HCT116 (cell line): Measurements from ENCODE around the gene PPP2R5B. TPM values are rescaled to one million over a fixed set of nuclear protein-coding genes. Genes with fewer than 3 reads are reported as not detected.

Experiments
- ATAC-seq: fragments of 200-7000 bp; cut with Tn5 transposase; 2 replicates; pipeline ENCODE4 v1.9.1; 2020; ENCODE audit warnings: mild to moderate bottlenecking, moderate library complexity
- BruUV-seq: library from RNA; stranded (reverse); fragments of 400-500 nt; replicated peaks from 2 replicates; lab custom pipeline; 2021; lab: Mats Ljungman, UMichigan
- CTCF ChIA-PET: fragments of 300-600 bp; sonication (Branson Sonifier 250); formaldehyde crosslinking; loops from one replicate; lab custom pipeline; 2021; ENCODE audit warnings: antibody characterized with exemption; lab: Charles Lee
- POLR2A ChIA-PET: fragments of 300-600, 350-600 bp; sonication (Branson Sonifier 250); formaldehyde crosslinking; loops from one replicate; lab custom pipeline; 2021; ENCODE audit warnings: antibody characterized with exemption; lab: Charles Lee
- RAD21 ChIA-PET, 2 experiments: fragments of 300-600 bp; sonication (Branson Sonifier 250); formaldehyde crosslinking; loops; one replicate each; lab custom pipeline; 2023; ENCODE audit warnings: low total read pairs in 2 of 2; ENCODE audit not compliant: uncharacterized antibody in 2 of 2, unreplicated experiment in 2 of 2, low non-redundant PET in 1 of 2; lab: Charles Lee
- DNase-seq: peaks from one replicate; pipeline ENCODE4 v3.0.0-alpha.2; 2010; ENCODE audit warnings: low read depth, low spot score
- H2AFZ ChIP-seq: fragments of 200-600 bp; shearing (Covaris generic), sonication (generic); 2 replicates; pipeline ENCODE4 v1.6.1; 2017; ENCODE audit warnings: low read depth, mixed run types, mixed read lengths, antibody characterized with exemption, low read length; ENCODE audit not compliant: poor library complexity, severe bottlenecking
- H3K27ac ChIP-seq: 2 replicates; pipeline ENCODE4 v1.5.1; 2012; ENCODE audit warnings: low read depth, low read length
- H3K27me3 ChIP-seq: fragments of 200-600 bp; sonication (generic); 2 replicates; pipeline ENCODE4 v1.6.1; 2016; ENCODE audit warnings: mixed run types, low read length, mixed read lengths; ENCODE audit not compliant: insufficient read depth
- H3K36me3 ChIP-seq, 2 experiments: fragments of 200-500 bp in 1 of 2; fragments of 200-600 bp in 1 of 2; sonication (Bioruptor generic) in 1 of 2; sonication (generic) in 1 of 2; 2 replicates each; pipeline versions ENCODE4 v1.5.1 to v1.6.1; 2014 to 2016; ENCODE audit warnings: low read length in 2 of 2, inconsistent platforms in 1 of 2, mixed read lengths in 1 of 2, mixed run types in 1 of 2; ENCODE audit not compliant: insufficient read depth in 2 of 2, control insufficient read depth in 1 of 2
- H3K4me1 ChIP-seq, 2 experiments: fragments of 200-600 bp in 1 of 2; sonication (generic) in 1 of 2; 2 replicates each; pipeline versions ENCODE4 v1.5.1 to v1.6.1; 2012 to 2017; ENCODE audit warnings: low read length in 2 of 2, inconsistent platforms in 1 of 2, mild to moderate bottlenecking in 1 of 2, mixed read lengths in 1 of 2, mixed run types in 1 of 2, moderate library complexity in 1 of 2; ENCODE audit not compliant: insufficient read depth in 2 of 2, control insufficient read depth in 1 of 2
- H3K4me2 ChIP-seq: fragments of 200-600 bp; sonication (generic); 2 replicates; pipeline ENCODE4 v1.6.1; 2017; ENCODE audit warnings: mixed run types, low read length, mixed read lengths
- H3K4me3 ChIP-seq, 2 experiments: fragments of 200-600 bp in 1 of 2; sonication (generic) in 1 of 2; replicated peaks in 1 of 2; 2 replicates each; pipeline ENCODE4 v1.5.1; 2011 to 2016; ENCODE audit warnings: low read length in 2 of 2, control low read depth in 1 of 2, low read depth in 1 of 2, mild to moderate bottlenecking in 1 of 2, mixed read lengths in 1 of 2, mixed run types in 1 of 2
- H3K79me2 ChIP-seq: fragments of 200-600 bp; sonication (generic); 2 replicates; pipeline ENCODE4 v1.6.1; 2017; ENCODE audit warnings: mild to moderate bottlenecking, mixed run types, low read length, moderate library complexity, mixed read lengths; ENCODE audit not compliant: insufficient read depth
- H3K9ac ChIP-seq: fragments of 200-600 bp; sonication (generic); 2 replicates; pipeline ENCODE4 v1.6.1; 2016; ENCODE audit warnings: low read length, mixed read lengths
- H3K9me2 ChIP-seq: fragments of 200-600 bp; sonication (generic), shearing (Covaris generic); 2 replicates; pipeline ENCODE4 v1.6.1; 2017; ENCODE audit warnings: mixed run types, mild to moderate bottlenecking, moderate library complexity; ENCODE audit not compliant: insufficient read depth
- H3K9me3 ChIP-seq, 2 experiments: fragments of 200-500 bp in 1 of 2; fragments of 200-600 bp in 1 of 2; sonication (Bioruptor generic) in 1 of 2; sonication (generic) in 1 of 2; 2 replicates each; pipeline ENCODE4 v1.6.1; 2014 to 2017; ENCODE audit warnings: low read length in 2 of 2, mixed read lengths in 2 of 2, inconsistent platforms in 1 of 2, low read depth in 1 of 2, mild to moderate bottlenecking in 1 of 2, mixed run types in 1 of 2, moderate library complexity in 1 of 2; ENCODE audit not compliant: control insufficient read depth in 1 of 2, insufficient read depth in 1 of 2
- H4K20me1 ChIP-seq: fragments of 200-600 bp; sonication (generic), shearing (Covaris generic); 2 replicates; pipeline ENCODE4 v1.6.1; 2017; ENCODE audit warnings: mixed run types, mild to moderate bottlenecking, moderate library complexity; ENCODE audit not compliant: insufficient read depth
- CBX3 ChIP-seq: IDR thresholded peaks from 2 replicates; pipeline ENCODE4 v1.6.1; 2012; ENCODE audit warnings: low read depth
- CEBPB ChIP-seq: IDR thresholded peaks from 2 replicates; pipeline ENCODE4 v1.6.1; 2012; ENCODE audit warnings: low read depth
- EZH2phosphoT487 ChIP-seq: fragments of 200-600 bp; IDR thresholded peaks from 2 replicates; pipeline ENCODE4 v1.6.1; 2018; ENCODE audit warnings: antibody characterized with exemption, borderline replicate concordance
- FOSL1 ChIP-seq: IDR thresholded peaks from 2 replicates; pipeline ENCODE4 v1.6.1; 2012; ENCODE audit warnings: low read depth
- JUND ChIP-seq: IDR thresholded peaks from 2 replicates; pipeline ENCODE4 v1.6.1; 2012
- POLR2A ChIP-seq: IDR thresholded peaks from 2 replicates; pipeline ENCODE4 v1.7.0; 2011; ENCODE audit warnings: borderline replicate concordance; ENCODE audit not compliant: insufficient read depth, insufficient read length; ENCODE audit errors: extremely low read depth
- RAD21 ChIP-seq: IDR thresholded peaks from 2 replicates; pipeline ENCODE4 v1.6.1; 2012; ENCODE audit warnings: low read depth, mild to moderate bottlenecking
- SP1 ChIP-seq: IDR thresholded peaks from 2 replicates; pipeline ENCODE4 v1.6.1; 2012; ENCODE audit warnings: low read depth
- SRF ChIP-seq: IDR thresholded peaks from 2 replicates; pipeline ENCODE4 v1.6.1; 2012; ENCODE audit warnings: low read depth
- YY1 ChIP-seq: IDR thresholded peaks from 2 replicates; pipeline ENCODE4 v1.6.1; 2011; ENCODE audit warnings: low read length, low read depth, moderate library complexity, mild to moderate bottlenecking; ENCODE audit not compliant: insufficient replicate concordance; ENCODE audit errors: extremely low read depth
- ZFX ChIP-seq: fragments of 450-650 bp; IDR thresholded peaks from 2 replicates; pipeline ENCODE4 v1.6.1; 2017
- intact Hi-C: fragments of 100-400 bp; cut with micrococcal nuclease; formaldehyde crosslinking; loops from 2 replicates; pipeline ENCODE4 v1.10.0; 2022
- total RNA-seq: library from RNA; stranded (reverse); gene quantifications from one replicate; pipeline ENCODE4 v1.2.1, GENCODE V29; 2021; ENCODE audit not compliant: unreplicated experiment
- TF ChIP-seq, protein P1 (sequence below): IDR thresholded peaks from 2 replicates; pipeline ENCODE4 v1.6.1; 2012; ENCODE audit warnings: low read depth
- TF ChIP-seq, protein P2 (sequence below): IDR thresholded peaks from 2 replicates; pipeline ENCODE4 v1.6.1; 2012
- TF ChIP-seq, protein P3 (sequence below), 3 experiments: fragments of 200-600 bp in 1 of 3; sonication (generic) in 1 of 3; IDR thresholded peaks in 2 of 3; conservative IDR thresholded peaks in 1 of 3; 2 replicates each; pipeline ENCODE4 v1.5.1; 2012 to 2017; ENCODE audit warnings: low read depth in 2 of 3, low read length in 2 of 3, antibody characterized with exemption in 1 of 3, borderline replicate concordance in 1 of 3, control low read depth in 1 of 3, mild to moderate bottlenecking in 1 of 3, mixed read lengths in 1 of 3, mixed run types in 1 of 3, moderate library complexity in 1 of 3; ENCODE audit not compliant: insufficient read depth in 1 of 3

The PPP2R5B gene
- total RNA-seq, 1 experiment from 2014 or later = 10.9 TPM

DNA sequence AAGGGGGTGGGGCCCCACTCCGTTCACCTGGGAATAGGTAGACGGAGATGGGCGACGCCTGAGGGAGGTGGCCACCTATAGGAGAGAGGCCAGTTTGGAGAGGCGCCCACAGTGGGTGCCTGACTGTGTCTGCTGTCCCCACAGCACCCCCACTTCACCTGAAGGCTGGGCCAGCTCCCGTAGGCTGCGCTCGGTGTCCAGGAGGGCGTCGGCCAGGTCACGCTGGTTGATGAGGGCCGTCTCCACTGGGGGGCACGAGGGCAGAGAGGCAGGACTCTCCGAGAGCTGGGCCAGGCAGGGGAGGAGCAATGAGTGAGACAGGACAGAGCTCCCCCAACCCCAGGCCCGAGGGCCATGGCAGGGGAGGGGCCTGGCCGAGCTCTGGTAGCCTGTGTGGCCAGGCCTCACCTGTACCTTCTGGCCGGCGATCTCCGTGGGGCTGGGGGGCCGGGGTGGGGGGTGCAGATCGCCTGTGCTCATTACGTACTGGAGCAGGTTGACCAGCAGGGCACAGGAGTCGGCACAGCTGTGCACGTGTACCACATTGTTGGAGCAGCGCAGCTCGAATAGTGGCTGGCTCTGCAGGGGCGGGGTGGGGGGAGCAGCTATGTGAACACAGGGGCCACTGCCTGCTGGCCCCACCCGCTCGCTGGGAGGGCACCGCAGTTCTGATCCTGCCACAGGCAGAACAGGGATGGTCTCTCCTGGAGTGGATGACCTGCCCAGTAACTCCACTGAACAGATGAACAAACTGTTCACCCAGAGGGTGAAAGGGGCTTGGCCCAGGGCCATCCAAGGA lies 22.2 kb upstream of the PPP2R5B start (continued):
- TF ChIP-seq, protein P1, sequence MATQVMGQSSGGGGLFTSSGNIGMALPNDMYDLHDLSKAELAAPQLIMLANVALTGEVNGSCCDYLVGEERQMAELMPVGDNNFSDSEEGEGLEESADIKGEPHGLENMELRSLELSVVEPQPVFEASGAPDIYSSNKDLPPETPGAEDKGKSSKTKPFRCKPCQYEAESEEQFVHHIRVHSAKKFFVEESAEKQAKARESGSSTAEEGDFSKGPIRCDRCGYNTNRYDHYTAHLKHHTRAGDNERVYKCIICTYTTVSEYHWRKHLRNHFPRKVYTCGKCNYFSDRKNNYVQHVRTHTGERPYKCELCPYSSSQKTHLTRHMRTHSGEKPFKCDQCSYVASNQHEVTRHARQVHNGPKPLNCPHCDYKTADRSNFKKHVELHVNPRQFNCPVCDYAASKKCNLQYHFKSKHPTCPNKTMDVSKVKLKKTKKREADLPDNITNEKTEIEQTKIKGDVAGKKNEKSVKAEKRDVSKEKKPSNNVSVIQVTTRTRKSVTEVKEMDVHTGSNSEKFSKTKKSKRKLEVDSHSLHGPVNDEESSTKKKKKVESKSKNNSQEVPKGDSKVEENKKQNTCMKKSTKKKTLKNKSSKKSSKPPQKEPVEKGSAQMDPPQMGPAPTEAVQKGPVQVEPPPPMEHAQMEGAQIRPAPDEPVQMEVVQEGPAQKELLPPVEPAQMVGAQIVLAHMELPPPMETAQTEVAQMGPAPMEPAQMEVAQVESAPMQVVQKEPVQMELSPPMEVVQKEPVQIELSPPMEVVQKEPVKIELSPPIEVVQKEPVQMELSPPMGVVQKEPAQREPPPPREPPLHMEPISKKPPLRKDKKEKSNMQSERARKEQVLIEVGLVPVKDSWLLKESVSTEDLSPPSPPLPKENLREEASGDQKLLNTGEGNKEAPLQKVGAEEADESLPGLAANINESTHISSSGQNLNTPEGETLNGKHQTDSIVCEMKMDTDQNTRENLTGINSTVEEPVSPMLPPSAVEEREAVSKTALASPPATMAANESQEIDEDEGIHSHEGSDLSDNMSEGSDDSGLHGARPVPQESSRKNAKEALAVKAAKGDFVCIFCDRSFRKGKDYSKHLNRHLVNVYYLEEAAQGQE = no peak
- TF ChIP-seq, protein P2, sequence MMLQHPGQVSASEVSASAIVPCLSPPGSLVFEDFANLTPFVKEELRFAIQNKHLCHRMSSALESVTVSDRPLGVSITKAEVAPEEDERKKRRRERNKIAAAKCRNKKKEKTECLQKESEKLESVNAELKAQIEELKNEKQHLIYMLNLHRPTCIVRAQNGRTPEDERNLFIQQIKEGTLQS = no peak
- no peak for TF ChIP-seq EZH2phosphoT487

DNA sequence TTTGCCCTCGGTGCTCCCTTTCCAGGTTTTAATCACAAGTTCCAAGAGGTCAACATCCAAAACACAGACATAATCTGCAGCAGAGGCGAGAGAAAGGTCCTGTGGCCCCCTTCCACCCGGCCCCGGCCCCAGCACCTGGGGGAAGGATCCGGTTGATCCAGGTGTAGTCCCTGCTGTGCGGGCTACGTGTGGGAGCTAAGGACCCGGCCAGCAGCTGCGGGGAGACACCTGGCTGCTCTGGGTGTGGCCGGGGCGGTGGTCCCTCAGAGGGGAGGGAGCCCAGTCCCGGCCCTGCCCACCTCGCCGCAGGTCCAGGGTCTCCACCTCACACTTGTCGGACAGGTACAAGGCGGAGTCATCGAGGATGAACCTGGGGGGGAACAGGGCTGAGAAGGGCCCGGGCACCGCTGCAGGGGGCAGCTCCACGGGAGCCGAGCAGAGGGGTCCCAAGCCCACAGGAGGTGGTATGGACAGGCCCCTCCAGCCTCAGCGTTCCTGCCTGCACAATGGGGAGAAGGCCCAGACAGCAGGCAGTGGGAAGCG lies 21.1 kb upstream of the PPP2R5B start:
- H3K27me3 ChIP-seq = no peaks in the 10 kb centered on the region
- no peaks in the 10 kb centered on the region for H4K20me1 ChIP-seq
- DNase-seq (no peak), ATAC-seq (no peak)
- H3K4me2 ChIP-seq = no peak overlapping the region
- no peak overlapping the region for H2AFZ ChIP-seq
- H3K36me3 ChIP-seq = no peaks in the 10 kb centered on the region; a peak in 1 of 4 replicates
- no peaks in the 10 kb centered on the region for H3K79me2 ChIP-seq
- no peaks in the 10 kb centered on the region for H3K9me3 ChIP-seq
- TF ChIP-seq JUND = no peak
- no peak for TF ChIP-seq RAD21
- TF ChIP-seq SP1 = no peak
- no peak for TF ChIP-seq POLR2A
- no peak for TF ChIP-seq CBX3
- TF ChIP-seq CEBPB = no peak
- TF ChIP-seq YY1 = no peak
- TF ChIP-seq, protein P3, sequence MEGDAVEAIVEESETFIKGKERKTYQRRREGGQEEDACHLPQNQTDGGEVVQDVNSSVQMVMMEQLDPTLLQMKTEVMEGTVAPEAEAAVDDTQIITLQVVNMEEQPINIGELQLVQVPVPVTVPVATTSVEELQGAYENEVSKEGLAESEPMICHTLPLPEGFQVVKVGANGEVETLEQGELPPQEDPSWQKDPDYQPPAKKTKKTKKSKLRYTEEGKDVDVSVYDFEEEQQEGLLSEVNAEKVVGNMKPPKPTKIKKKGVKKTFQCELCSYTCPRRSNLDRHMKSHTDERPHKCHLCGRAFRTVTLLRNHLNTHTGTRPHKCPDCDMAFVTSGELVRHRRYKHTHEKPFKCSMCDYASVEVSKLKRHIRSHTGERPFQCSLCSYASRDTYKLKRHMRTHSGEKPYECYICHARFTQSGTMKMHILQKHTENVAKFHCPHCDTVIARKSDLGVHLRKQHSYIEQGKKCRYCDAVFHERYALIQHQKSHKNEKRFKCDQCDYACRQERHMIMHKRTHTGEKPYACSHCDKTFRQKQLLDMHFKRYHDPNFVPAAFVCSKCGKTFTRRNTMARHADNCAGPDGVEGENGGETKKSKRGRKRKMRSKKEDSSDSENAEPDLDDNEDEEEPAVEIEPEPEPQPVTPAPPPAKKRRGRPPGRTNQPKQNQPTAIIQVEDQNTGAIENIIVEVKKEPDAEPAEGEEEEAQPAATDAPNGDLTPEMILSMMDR (IDR thresholded peaks at IDR 0.05 in 2 of 3, conservative IDR thresholded peaks at IDR 0.05 in 1 of 3; ENCODE audit: borderline replicate concordance in 1 of 3, insufficient read depth in 1 of 3, low read depth in 2 of 3, low read length in 2 of 3) = no peak
- no peak for TF ChIP-seq ZFX
- TF ChIP-seq SRF = no peak
- TF ChIP-seq FOSL1 = no peak
- BruUV-seq = no TSS peak
- RAD21 ChIA-PET = no interaction called here
- intact Hi-C loops = no loop called here
- CTCF ChIA-PET = no interaction called here
- H3K4me3 ChIP-seq = no peak overlapping the region
- no peak overlapping the region for H3K9ac ChIP-seq
- POLR2A ChIA-PET = interaction anchor here (1.0 kb wide), 1 partner anchor 56 kb away, joined by 3 read pairs; no protein-coding TSS in a partner anchor
- no peak overlapping the region for H3K27ac ChIP-seq
- peaks cover 0 to 10% of the 10 kb centered on the region in 2 experiments; a peak in 2 of 4 replicates for H3K4me1 ChIP-seq
- H3K9me2 ChIP-seq = no peaks in the 10 kb centered on the region
